Activated naive CD4-positive, alpha-beta T cell treated with anti-CD3 and anti-CD28 coated beads for 36 hours (primary cell): ENCODE data around the gene TMEM151A. TPM values are rescaled to one million over a fixed set of nuclear protein-coding genes. Genes with fewer than 3 reads are reported as not detected.
A peak's percentile ranks its signal among the peaks of the same experiment; 100 is the strongest.
"Not testable (repeated sequence)": the region's sequence is repeated elsewhere in the genome, so short reads cannot be mapped to it uniquely, and the experiment has no call there.

Experiments used
- CTCF ChIA-PET: fragments of 350-600 bp; sonication (Branson Sonifier 250); formaldehyde crosslinking; loops from one replicate; lab custom pipeline; 2021; ENCODE audit warnings: antibody characterized with exemption; lab: Charles Lee
- DNase-seq: peaks from one replicate; pipeline ENCODE4 v3.0.0-alpha.2; 2020
- H3K27ac Mint-ChIP-seq: one replicate; pipeline ENCODE4 v1.8.0; 2021; ENCODE audit warnings: mild to moderate bottlenecking, mixed read lengths
- H3K27me3 Mint-ChIP-seq: one replicate; pipeline ENCODE4 v1.8.0; 2021; ENCODE audit warnings: low read depth, mixed read lengths
- H3K36me3 Mint-ChIP-seq: one replicate; pipeline ENCODE4 v1.8.0; 2021; ENCODE audit warnings: low read depth, mixed read lengths
- H3K4me1 Mint-ChIP-seq: one replicate; pipeline ENCODE4 v1.8.0; 2021; ENCODE audit warnings: low read depth, mixed read lengths
- H3K4me3 Mint-ChIP-seq: one replicate; pipeline ENCODE4 v1.8.0; 2021; ENCODE audit warnings: mild to moderate bottlenecking, moderate library complexity, mixed read lengths
- H3K9me3 Mint-ChIP-seq: one replicate; pipeline ENCODE4 v1.8.0; 2021; ENCODE audit warnings: mixed read lengths
- intact Hi-C: fragments of 100-400 bp; cut with micrococcal nuclease; formaldehyde crosslinking; loops from one replicate; pipeline ENCODE4 v1.15.1; 2023
- total RNA-seq, 2 experiments: library from RNA; stranded (reverse); gene quantifications; one replicate each; pipeline ENCODE4 v1.2.3, GENCODE V29; 2021

TMEM151A gene
- total RNA-seq, 2 experiments from 2014 or later = not detected

- H3K27me3 Mint-ChIP-seq, H3K36me3 Mint-ChIP-seq, intact Hi-C loops, H3K27ac Mint-ChIP-seq, DNase-seq, CTCF ChIA-PET, H3K4me3 Mint-ChIP-seq: not testable (repeated sequence)
- peaks cover 51% of the 10 kb centered on the region for H3K4me1 Mint-ChIP-seq
- H3K9me3 Mint-ChIP-seq = peaks cover 10% of the 10 kb centered on the region
Measured at GRCh38 chr11:66320748-66321147, 29.1 kb downstream of the TMEM151A start.

DNA sequence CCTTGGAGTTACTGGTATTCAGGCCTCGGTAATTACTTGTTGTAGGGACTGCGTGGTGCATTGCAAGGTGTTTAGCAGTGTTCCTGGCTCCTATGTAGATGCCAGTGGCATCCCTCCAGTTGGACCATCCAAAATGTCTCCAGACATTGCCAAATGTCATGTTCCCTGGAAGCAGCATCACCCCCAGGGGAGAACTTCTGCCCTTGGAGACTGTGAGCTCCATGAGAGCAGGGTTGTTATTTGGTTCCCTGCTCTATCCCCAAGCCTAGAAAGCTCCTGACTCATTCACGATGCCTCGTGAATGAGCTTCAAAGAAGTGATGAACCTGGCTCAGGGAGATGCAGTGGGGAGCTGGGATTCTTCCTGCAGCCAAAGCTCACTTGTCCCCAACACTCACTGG, 29.9 kb downstream of the TMEM151A start:
- intact Hi-C loops = no loop called here

GRCh38 chr11:66322732-66323427, 31.2 kb downstream of the TMEM151A start:
- H3K27me3 Mint-ChIP-seq = no peaks in the 10 kb centered on the region
- H3K36me3 Mint-ChIP-seq = no peaks in the 10 kb centered on the region
- CTCF ChIA-PET = interaction anchor here (2.0 kb wide), 1 partner anchor 11 kb away, joined by 14 read pairs; no protein-coding TSS in a partner anchor
- no peak overlapping the region for H3K4me3 Mint-ChIP-seq
- peaks cover 10% of the 10 kb centered on the region for H3K9me3 Mint-ChIP-seq
- intact Hi-C loops = no loop called here
- peaks cover 54% of the 10 kb centered on the region for H3K4me1 Mint-ChIP-seq
- no peak overlapping the region for H3K27ac Mint-ChIP-seq
- no peak for DNase-seq

More for the DNA sequence above, 29.9 kb downstream of the TMEM151A start:
- Mint-ChIP-seq H3K4me3 (no peak overlapping the region), H3K9me3 (peaks cover 10% of the 10 kb centered on the region), H3K4me1 (peaks cover 52% of the 10 kb centered on the region), H3K27ac (no peak overlapping the region), H3K36me3 (no peaks in the 10 kb centered on the region), H3K27me3 (no peaks in the 10 kb centered on the region)
- no peak for DNase-seq
- CTCF ChIA-PET = interaction anchor here (0.5 to 2.0 kb wide), 2 partner anchors 9 to 1046 kb away, joined by 3 to 14 read pairs; no protein-coding TSS in a partner anchor

DNA sequence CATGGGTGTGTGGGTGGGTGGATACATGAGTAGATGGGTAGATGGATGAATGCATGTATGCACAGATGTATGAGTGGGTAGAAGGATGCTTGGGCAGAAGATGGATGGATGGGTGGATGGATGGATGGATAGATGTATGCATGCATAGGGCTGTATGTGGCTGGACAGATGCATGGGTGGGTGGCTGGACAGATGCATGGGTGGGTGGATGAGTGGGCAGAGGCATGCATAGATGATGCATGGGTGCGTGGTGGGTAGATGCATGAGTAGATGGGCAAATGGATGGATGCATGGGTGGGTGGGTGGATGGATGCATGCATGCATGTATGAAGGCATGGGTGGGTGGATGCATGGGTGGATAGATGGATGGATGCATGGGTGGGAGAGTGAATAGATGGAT, 32.0 kb downstream of the TMEM151A start:
- Mint-ChIP-seq H3K4me3 (no peak overlapping the region), H3K27ac (no peak overlapping the region), H3K4me1 (peaks cover 54% of the 10 kb centered on the region), H3K9me3 (peaks cover 10% of the 10 kb centered on the region), H3K36me3 (no peaks in the 10 kb centered on the region), H3K27me3 (no peaks in the 10 kb centered on the region)
- DNase-seq = no peak
- intact Hi-C loops = no loop called here
- CTCF ChIA-PET = interaction anchor here (1.3 kb wide), 1 partner anchor 12 kb away, joined by 6 read pairs; no protein-coding TSS in a partner anchor

DNA sequence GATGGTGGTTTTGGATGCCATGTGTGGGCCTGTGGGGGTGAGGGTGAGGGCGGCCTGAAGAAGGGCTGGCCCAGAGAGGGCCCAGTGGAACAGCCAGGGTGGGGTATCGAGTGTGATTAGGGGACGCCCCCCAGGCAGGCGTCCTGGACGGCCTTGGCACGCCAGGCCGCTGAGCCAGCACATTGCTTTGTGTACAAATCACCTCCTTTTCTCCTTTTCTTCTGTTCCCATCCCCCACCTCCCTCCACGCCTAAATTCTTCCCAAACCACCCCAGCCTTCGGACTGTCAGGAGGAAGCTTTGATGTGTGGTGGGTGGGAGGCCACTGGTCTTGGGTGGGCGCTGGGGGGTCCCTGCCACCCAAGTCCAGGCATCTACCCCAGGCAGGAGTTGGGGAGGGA, 33.0 kb downstream of the TMEM151A start:
- intact Hi-C loops = no loop called here

GRCh38 chr11:66325263-66325671, 33.6 kb downstream of the TMEM151A start:
- peaks cover 2% of the 10 kb centered on the region for H3K9me3 Mint-ChIP-seq
- intact Hi-C loops = no loop called here
- CTCF ChIA-PET = interaction anchor here (0.9 kb wide), 1 partner anchor 14 kb away, joined by 3 read pairs; no protein-coding TSS in a partner anchor
- no peak overlapping the region for H3K4me3 Mint-ChIP-seq
- H3K4me1 Mint-ChIP-seq = peaks cover 43% of the 10 kb centered on the region
- no peaks in the 10 kb centered on the region for H3K27me3 Mint-ChIP-seq
- no peak for DNase-seq
- no peak overlapping the region for H3K27ac Mint-ChIP-seq
- H3K36me3 Mint-ChIP-seq = no peaks in the 10 kb centered on the region

More for the DNA sequence above, 33.0 kb downstream of the TMEM151A start:
- Mint-ChIP-seq H3K9me3 (peaks cover 6% of the 10 kb centered on the region), H3K27ac (no peak overlapping the region), H3K27me3 (no peaks in the 10 kb centered on the region), H3K4me3 (no peak overlapping the region), H3K36me3 (no peaks in the 10 kb centered on the region), H3K4me1 (peaks cover 48% of the 10 kb centered on the region)
- no peak for DNase-seq
- CTCF ChIA-PET = interaction anchor here (1.3 kb wide), 1 partner anchor 13 kb away, joined by 6 read pairs; no protein-coding TSS in a partner anchor

DNA sequence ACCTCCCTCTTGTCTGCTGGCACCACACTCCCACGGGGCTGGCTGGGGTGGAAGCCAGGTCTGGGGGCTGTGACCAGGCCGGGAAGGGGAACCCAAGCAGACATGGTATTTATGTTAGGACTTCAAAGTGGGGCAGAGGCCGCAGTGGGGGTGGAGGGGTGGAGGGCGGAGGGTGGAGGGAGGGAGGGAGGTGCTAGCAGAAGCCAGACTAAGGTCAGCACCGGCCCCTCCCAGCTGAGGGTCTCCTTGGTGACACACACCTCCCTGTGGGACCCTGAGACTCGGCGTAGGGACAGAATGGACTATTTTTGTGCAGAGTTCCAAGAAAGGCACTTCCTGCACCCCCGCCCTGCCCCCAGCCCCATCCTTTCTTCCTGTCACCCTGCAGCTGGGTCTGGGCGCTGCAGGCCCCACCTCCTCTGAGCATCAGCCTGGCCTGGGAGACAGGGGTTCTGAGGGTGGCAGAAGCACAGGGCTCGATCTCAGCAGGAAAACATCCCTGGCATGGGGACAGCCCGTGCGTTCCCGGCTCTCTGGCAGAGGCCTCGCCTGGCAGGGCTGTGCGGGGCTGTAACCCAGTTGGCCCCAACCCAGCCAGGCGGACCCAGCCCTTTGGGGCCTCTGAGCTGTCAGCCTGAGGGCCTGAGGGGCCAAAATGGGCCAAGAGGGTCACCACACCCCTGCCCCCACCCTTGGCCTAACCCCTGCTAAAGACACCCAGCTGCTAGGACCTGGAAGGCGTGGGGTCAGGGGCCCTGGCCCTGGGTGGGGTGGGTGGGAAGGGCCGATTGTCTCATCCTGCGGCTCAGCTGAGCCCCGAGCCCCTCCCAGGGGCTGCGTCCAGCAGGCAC, 34.8 kb downstream of the TMEM151A start:
- peak; percentile 74 for DNase-seq
- peak overlapping the region; percentile 57 for H3K27ac Mint-ChIP-seq
- H3K36me3 Mint-ChIP-seq = no peaks in the 10 kb centered on the region
- H3K9me3 Mint-ChIP-seq = no peaks in the 10 kb centered on the region
- H3K27me3 Mint-ChIP-seq = no peaks in the 10 kb centered on the region
- intact Hi-C loops = loop anchor here (1.0 kb wide), 1 partner anchor 8 kb away; no protein-coding TSS in a partner anchor
- CTCF ChIA-PET = interaction anchor here (1.0 to 1.6 kb wide), 3 partner anchors 8 to 103 kb away, joined by 5 to 23 read pairs (median 5); no protein-coding TSS in a partner anchor
- peaks cover 42% of the 10 kb centered on the region for H3K4me1 Mint-ChIP-seq
- no peak overlapping the region for H3K4me3 Mint-ChIP-seq

DNA sequence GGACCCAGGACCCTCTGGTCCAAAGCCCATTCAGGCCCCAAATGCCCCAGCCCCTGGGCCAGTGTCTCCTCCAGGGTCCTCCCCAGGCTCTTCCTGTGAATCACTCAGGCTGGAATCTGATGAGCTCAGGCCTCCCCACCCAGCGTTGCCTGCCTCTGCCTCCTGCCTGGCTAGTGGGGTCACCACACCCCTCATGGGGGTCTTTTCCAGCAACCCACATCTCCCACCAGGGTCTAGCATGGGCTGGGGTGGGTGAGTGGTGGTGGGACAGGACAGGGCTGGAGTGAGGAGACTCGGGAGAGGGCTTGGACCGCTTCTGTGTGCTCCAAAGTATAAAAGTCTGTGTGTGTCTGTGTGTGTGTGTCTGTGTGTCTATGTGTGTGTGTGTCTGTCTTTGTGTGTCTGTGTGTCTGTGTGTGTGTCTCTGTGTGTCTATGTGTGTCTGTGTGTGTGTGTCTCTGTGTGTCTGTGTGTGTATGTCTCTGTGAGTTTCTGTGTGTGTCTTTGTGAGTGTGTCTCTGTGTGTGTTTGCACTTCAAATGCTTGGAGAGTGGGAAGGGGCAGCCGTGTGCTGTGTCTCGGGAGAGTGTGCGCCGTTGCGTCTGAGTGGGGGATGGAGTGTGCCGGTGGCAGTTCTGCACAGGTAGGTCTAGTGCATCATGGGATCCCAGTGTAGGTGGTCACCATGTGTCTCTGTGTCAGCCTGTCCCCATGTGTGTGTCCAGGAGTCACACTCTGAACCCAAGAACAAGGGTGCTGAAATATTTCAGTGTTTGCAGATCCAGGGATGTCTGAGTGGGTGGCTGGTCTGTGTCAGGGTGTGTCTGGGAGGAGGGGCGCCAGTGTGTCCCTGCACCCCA, 35.7 kb downstream of the TMEM151A start:
- DNase-seq = no peak
- no peaks in the 10 kb centered on the region for H3K36me3 Mint-ChIP-seq
- H3K27me3 Mint-ChIP-seq = no peaks in the 10 kb centered on the region
- no peak overlapping the region for H3K4me3 Mint-ChIP-seq
- CTCF ChIA-PET = interaction anchor here (1.0 to 1.6 kb wide), 3 partner anchors 9 to 104 kb away, joined by 5 to 23 read pairs (median 5); no protein-coding TSS in a partner anchor
- no peaks in the 10 kb centered on the region for H3K9me3 Mint-ChIP-seq
- intact Hi-C loops = loop anchor here (1.0 to 2.0 kb wide), 5 partner anchors 15 to 105 kb away; partner anchors contain the start of genes BRMS1 and YIF1A
- peak overlapping the region; percentile 74 for H3K27ac Mint-ChIP-seq
- peaks cover 41% of the 10 kb centered on the region for H3K4me1 Mint-ChIP-seq

DNA sequence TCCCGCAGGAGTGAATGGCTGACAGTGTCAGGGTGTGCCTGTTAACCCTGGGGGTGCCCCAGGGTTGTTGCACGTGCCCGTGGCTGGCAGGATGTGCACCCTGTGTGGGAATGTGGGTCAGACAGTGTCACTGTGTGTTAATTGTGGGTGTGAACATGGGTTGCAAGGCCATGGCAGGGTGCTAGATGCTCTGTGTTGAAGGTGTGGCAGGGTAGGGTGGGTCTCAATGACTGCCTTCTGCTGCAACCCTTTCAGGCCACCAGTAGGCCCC, 36.3 kb downstream of the TMEM151A start:
- CTCF ChIA-PET = no interaction called here
- Mint-ChIP-seq H3K27ac (peak overlapping the region; percentile 74), H3K4me1 (peaks cover 38% of the 10 kb centered on the region), H3K4me3 (no peak overlapping the region), H3K27me3 (no peaks in the 10 kb centered on the region), H3K36me3 (no peaks in the 10 kb centered on the region), H3K9me3 (no peaks in the 10 kb centered on the region)
- intact Hi-C loops = loop anchor here (1.0 to 2.0 kb wide), 5 partner anchors 16 to 105 kb away; partner anchors contain the start of genes BRMS1 and YIF1A
- DNase-seq = peak; percentile 65

GRCh38 chr11:66328302-66329144, 36.8 kb downstream of the TMEM151A start:
- peak; percentile 90 for DNase-seq
- peaks cover 38% of the 10 kb centered on the region for H3K4me1 Mint-ChIP-seq
- H3K27ac Mint-ChIP-seq = peak overlapping the region; percentile 74
- CTCF ChIA-PET = interaction anchor here (0.6 to 4.0 kb wide), 4 partner anchors 11 to 40 kb away, joined by 3 to 39 read pairs (median 4); partner anchors contain the start of genes CD248 and YIF1A
- no peaks in the 10 kb centered on the region for H3K27me3 Mint-ChIP-seq
- peak overlapping the region; percentile 34 for H3K4me3 Mint-ChIP-seq
- intact Hi-C loops = loop anchor here (1.0 to 2.0 kb wide), 5 partner anchors 16 to 106 kb away; partner anchors contain the start of genes BRMS1 and YIF1A
- no peaks in the 10 kb centered on the region for H3K9me3 Mint-ChIP-seq
- no peaks in the 10 kb centered on the region for H3K36me3 Mint-ChIP-seq
